ENCODE data around the gene FOXS1.
"Not testable (repeated sequence)": the region's sequence is repeated elsewhere in the genome, so short reads cannot be mapped to it uniquely, and the experiment has no call there.

FOXS1 gene

GRCh38 chr20:31817461-31817860, 27.9 kb downstream of the FOXS1 start:
- Histone ChIP-seq H3K79me1 (ENCODE audit: low read length) (no peaks in the 10 kb centered on the region), H4K12ac (ENCODE audit: low read depth, low read length) (no peak overlapping the region), H2AK5ac (ENCODE audit: low read length) (no peak overlapping the region), H2BK120ac (ENCODE audit: insufficient read depth, low read length, poor library complexity) (no peak overlapping the region), H3K23ac (ENCODE audit: low read length) (no peak overlapping the region), H3K18ac (ENCODE audit: low read length) (no peak overlapping the region), H3K14ac (ENCODE audit: low read length) (no peak overlapping the region), H3K36me3 (ENCODE audit: control insufficient read depth in 1 of 2, insufficient read depth in 2 of 2, low read length in 2 of 2) (no peaks in the 10 kb centered on the region), H4K8ac (ENCODE audit: low read depth, low read length) (no peak overlapping the region), H4K91ac (ENCODE audit: low read depth, low read length) (no peak overlapping the region), H2BK12ac (ENCODE audit: low read length) (no peak overlapping the region), H2AFZ (ENCODE audit: insufficient read depth, low read length, poor library complexity) (no peak overlapping the region), H2BK5ac (ENCODE audit: low read depth, low read length, poor library complexity) (no peak overlapping the region), H3K27ac (ENCODE audit: low read depth, low read length) (no peak overlapping the region), H3K4me3 (ENCODE audit: low read depth, low read length) (no peak overlapping the region), H3K4me2 (ENCODE audit: low read length) (no peak overlapping the region), H3K4me1 (ENCODE audit: control insufficient read depth in 1 of 2, insufficient read depth in 2 of 2, low read length in 2 of 2) (peaks cover 0 to 2% of the 10 kb centered on the region in 2 experiments), H3K79me2 (ENCODE audit: control insufficient read depth, insufficient read depth, low read length, poor library complexity) (no peaks in the 10 kb centered on the region), H3K27me3 (ENCODE audit: insufficient read depth, low read length) (no peaks in the 10 kb centered on the region), H3K4ac (ENCODE audit: low read depth, low read length) (no peak overlapping the region), H3K9ac (ENCODE audit: low read length) (no peak overlapping the region), H3K9me3 (ENCODE audit: insufficient read depth, low read depth, low read length) (no peaks in the 10 kb centered on the region)
- no CpG with 5 or more reads among the region's 5 CpGs for WGBS (ENCODE audit: extremely low coverage, insufficient coverage, insufficient read length)
- no peak for DNase-seq

- Histone ChIP-seq H4K8ac (ENCODE audit: low read depth, low read length) (no peak overlapping the region), H3K9me3 (ENCODE audit: insufficient read depth, low read depth, low read length) (no peaks in the 10 kb centered on the region), H4K91ac (ENCODE audit: low read depth, low read length) (no peak overlapping the region), H2AFZ (ENCODE audit: insufficient read depth, low read length, poor library complexity) (no peak overlapping the region), H2AK5ac (ENCODE audit: low read length) (no peak overlapping the region), H2BK5ac (ENCODE audit: low read depth, low read length, poor library complexity) (no peak overlapping the region), H3K4me2 (ENCODE audit: low read length) (no peak overlapping the region), H3K36me3 (ENCODE audit: control insufficient read depth in 1 of 2, insufficient read depth in 2 of 2, low read length in 2 of 2) (no peaks in the 10 kb centered on the region), H3K4me1 (ENCODE audit: control insufficient read depth in 1 of 2, insufficient read depth in 2 of 2, low read length in 2 of 2) (peaks cover 4 to 8% of the 10 kb centered on the region in 2 experiments), H3K79me2 (ENCODE audit: control insufficient read depth, insufficient read depth, low read length, poor library complexity) (no peaks in the 10 kb centered on the region), H2BK12ac (ENCODE audit: low read length) (no peak overlapping the region), H3K9ac (ENCODE audit: low read length) (no peak overlapping the region), H3K4me3 (ENCODE audit: low read depth, low read length) (no peak overlapping the region), H3K27me3 (ENCODE audit: insufficient read depth, low read length) (no peaks in the 10 kb centered on the region), H3K27ac (ENCODE audit: low read depth, low read length) (no peak overlapping the region), H2BK120ac (ENCODE audit: insufficient read depth, low read length, poor library complexity) (no peak overlapping the region), H3K14ac (ENCODE audit: low read length) (no peak overlapping the region), H3K79me1 (ENCODE audit: low read length) (no peaks in the 10 kb centered on the region), H3K18ac (ENCODE audit: low read length) (no peak overlapping the region), H3K4ac (ENCODE audit: low read depth, low read length) (no peak overlapping the region), H4K12ac (ENCODE audit: low read depth, low read length) (no peak overlapping the region), H3K23ac (ENCODE audit: low read length) (no peak overlapping the region)
- DNase-seq, result no peak
- no CpG with 5 or more reads among the region's 5 CpGs for WGBS (ENCODE audit: extremely low coverage, insufficient coverage, insufficient read length)
Measured at GRCh38 chr20:31816221-31816620, 29.2 kb downstream of the FOXS1 start.

GRCh38 chr20:31815408-31816188, 29.8 kb downstream of the FOXS1 start:
- no peaks in the 10 kb centered on the region for H3K36me3 ChIP-seq (ENCODE audit: control insufficient read depth in 1 of 2, insufficient read depth in 2 of 2, low read length in 2 of 2)
- H3K9me3 ChIP-seq (ENCODE audit: insufficient read depth, low read depth, low read length), result no peaks in the 10 kb centered on the region
- no peak overlapping the region for H3K14ac ChIP-seq (ENCODE audit: low read length)
- no CpG with 5 or more reads among the region's 9 CpGs for WGBS (ENCODE audit: extremely low coverage, insufficient coverage, insufficient read length)
- no peak overlapping the region for H3K27ac ChIP-seq (ENCODE audit: low read depth, low read length)
- no peak overlapping the region for H3K18ac ChIP-seq (ENCODE audit: low read length)
- H3K9ac ChIP-seq (ENCODE audit: low read length), result no peak overlapping the region
- H3K79me2 ChIP-seq (ENCODE audit: control insufficient read depth, insufficient read depth, low read length, poor library complexity), result no peaks in the 10 kb centered on the region
- H2AK5ac ChIP-seq (ENCODE audit: low read length), result no peak overlapping the region
- H3K4me1 ChIP-seq (ENCODE audit: control insufficient read depth in 1 of 2, insufficient read depth in 2 of 2, low read length in 2 of 2), result peaks cover 4 to 8% of the 10 kb centered on the region in 2 experiments
- no peak overlapping the region for H2BK5ac ChIP-seq (ENCODE audit: low read depth, low read length, poor library complexity)
- DNase-seq, result no peak
- H3K4me3 ChIP-seq (ENCODE audit: low read depth, low read length), result no peak overlapping the region
- no peak overlapping the region for H2BK12ac ChIP-seq (ENCODE audit: low read length)
- no peak overlapping the region for H4K91ac ChIP-seq (ENCODE audit: low read depth, low read length)
- no peaks in the 10 kb centered on the region for H3K79me1 ChIP-seq (ENCODE audit: low read length)
- no peak overlapping the region for H4K8ac ChIP-seq (ENCODE audit: low read depth, low read length)
- no peaks in the 10 kb centered on the region for H3K27me3 ChIP-seq (ENCODE audit: insufficient read depth, low read length)
- no peak overlapping the region for H3K23ac ChIP-seq (ENCODE audit: low read length)
- H4K12ac ChIP-seq (ENCODE audit: low read depth, low read length), result no peak overlapping the region
- H3K4ac ChIP-seq (ENCODE audit: low read depth, low read length), result no peak overlapping the region
- H2AFZ ChIP-seq (ENCODE audit: insufficient read depth, low read length, poor library complexity), result no peak overlapping the region
- H2BK120ac ChIP-seq (ENCODE audit: insufficient read depth, low read length, poor library complexity), result no peak overlapping the region
- no peak overlapping the region for H3K4me2 ChIP-seq (ENCODE audit: low read length)

GRCh38 chr20:31814142-31814541, 31.3 kb downstream of the FOXS1 start:
- H4K8ac ChIP-seq (ENCODE audit: low read depth, low read length); H3K4me1 ChIP-seq (ENCODE audit: control insufficient read depth in 1 of 2, insufficient read depth in 2 of 2, low read length in 2 of 2); H4K12ac ChIP-seq (ENCODE audit: low read depth, low read length); H3K27ac ChIP-seq (ENCODE audit: low read depth, low read length); H4K91ac ChIP-seq (ENCODE audit: low read depth, low read length); H3K79me1 ChIP-seq (ENCODE audit: low read length); H2AFZ ChIP-seq (ENCODE audit: insufficient read depth, low read length, poor library complexity); H3K9me3 ChIP-seq (ENCODE audit: insufficient read depth, low read depth, low read length); H3K36me3 ChIP-seq (ENCODE audit: control insufficient read depth in 1 of 2, insufficient read depth in 2 of 2, low read length in 2 of 2); H2BK120ac ChIP-seq (ENCODE audit: insufficient read depth, low read length, poor library complexity); H3K4ac ChIP-seq (ENCODE audit: low read depth, low read length); H3K18ac ChIP-seq (ENCODE audit: low read length); H3K14ac ChIP-seq (ENCODE audit: low read length); H2BK5ac ChIP-seq (ENCODE audit: low read depth, low read length, poor library complexity); H2BK12ac ChIP-seq (ENCODE audit: low read length); H3K4me2 ChIP-seq (ENCODE audit: low read length); DNase-seq; H3K23ac ChIP-seq (ENCODE audit: low read length); H3K9ac ChIP-seq (ENCODE audit: low read length); H2AK5ac ChIP-seq (ENCODE audit: low read length); H3K79me2 ChIP-seq (ENCODE audit: control insufficient read depth, insufficient read depth, low read length, poor library complexity); H3K4me3 ChIP-seq (ENCODE audit: low read depth, low read length); H3K27me3 ChIP-seq (ENCODE audit: insufficient read depth, low read length): not testable (repeated sequence)
- no CpG with 5 or more reads among the region's 7 CpGs for WGBS (ENCODE audit: extremely low coverage, insufficient coverage, insufficient read length)
